GM21737 (cell line): ENCODE data around the gene DMBT1.

Source experiments
- ATAC-seq: cut with Tn5 transposase; IDR thresholded peaks from one replicate; pipeline ENCODE4 v1.9.1; 2021; ENCODE audit warnings: mild to moderate bottlenecking, moderate library complexity; ENCODE audit not compliant: unreplicated experiment

Gene DMBT1

DNA sequence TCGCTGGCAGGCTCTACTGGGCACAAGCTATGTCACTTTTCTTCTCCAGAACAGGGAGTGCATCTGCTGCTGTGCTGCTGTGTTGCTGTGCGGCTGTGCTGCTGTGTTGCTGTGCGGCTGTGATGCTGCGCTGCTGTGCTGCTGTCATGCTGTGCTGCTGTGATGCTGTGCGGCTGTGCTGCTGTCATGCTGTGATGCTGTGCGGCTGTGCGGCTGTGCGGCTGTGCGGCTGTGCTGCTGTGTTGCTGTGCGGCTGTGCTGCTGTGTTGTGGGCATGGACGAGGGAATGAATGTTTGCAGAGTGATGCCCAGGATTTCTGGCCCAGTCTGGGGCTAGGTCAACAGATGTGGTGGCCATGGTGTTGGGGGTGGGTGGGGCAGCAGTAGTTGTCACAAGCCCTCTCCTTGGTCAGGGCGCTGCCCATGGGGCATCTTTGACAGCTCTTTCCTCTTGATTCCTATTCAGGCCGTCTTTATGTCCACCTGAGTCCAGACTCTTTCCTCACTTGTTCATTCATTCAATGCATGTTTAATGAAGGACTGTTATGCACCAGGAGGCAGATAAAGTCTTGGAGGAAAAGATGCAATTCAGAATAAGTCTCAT is 83.5 kb downstream of the DMBT1 start:
- no peak for ATAC-seq

DNA sequence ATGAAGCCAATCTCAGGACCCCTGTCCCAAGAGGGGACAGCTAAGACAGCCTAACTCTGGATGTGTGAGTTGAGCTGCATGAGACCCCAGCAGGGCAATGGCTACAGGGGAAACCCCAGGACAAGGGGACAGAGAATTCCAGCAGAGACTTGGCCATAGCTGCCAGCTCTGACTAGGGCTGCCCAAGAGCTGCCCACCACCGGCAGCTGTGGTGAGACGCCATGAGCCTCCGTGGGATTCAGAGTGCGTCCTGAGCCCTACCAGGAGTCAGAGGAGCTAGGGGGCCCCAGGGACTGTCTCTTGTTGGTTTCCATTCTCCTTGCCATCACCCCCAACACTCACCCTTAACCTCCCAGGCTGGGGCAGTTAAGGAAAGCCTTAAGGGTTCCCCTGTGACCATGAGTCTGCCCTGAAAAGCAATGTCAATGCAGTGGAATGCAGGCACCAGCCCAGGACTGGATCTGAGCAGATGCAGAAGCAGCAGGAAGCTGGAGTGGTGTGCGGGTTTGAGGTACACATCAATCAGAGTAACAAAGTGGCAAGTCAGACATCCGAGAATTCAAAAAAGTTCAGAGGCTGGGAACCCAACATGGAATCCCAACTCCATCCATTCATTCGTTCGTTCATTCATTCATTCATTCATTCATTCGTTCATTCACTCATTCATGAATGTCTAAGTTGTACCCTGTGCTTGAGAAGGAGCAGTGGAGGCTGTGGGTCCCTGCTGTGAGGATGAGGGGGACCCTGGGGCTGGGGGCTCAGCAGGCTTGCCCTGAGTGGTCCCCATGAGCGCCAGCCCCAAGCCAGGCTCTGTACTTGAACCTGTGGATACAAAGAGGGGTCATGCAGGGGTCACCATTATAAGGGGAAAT is 86.2 kb downstream of the DMBT1 start:
- no peak for ATAC-seq

DNA sequence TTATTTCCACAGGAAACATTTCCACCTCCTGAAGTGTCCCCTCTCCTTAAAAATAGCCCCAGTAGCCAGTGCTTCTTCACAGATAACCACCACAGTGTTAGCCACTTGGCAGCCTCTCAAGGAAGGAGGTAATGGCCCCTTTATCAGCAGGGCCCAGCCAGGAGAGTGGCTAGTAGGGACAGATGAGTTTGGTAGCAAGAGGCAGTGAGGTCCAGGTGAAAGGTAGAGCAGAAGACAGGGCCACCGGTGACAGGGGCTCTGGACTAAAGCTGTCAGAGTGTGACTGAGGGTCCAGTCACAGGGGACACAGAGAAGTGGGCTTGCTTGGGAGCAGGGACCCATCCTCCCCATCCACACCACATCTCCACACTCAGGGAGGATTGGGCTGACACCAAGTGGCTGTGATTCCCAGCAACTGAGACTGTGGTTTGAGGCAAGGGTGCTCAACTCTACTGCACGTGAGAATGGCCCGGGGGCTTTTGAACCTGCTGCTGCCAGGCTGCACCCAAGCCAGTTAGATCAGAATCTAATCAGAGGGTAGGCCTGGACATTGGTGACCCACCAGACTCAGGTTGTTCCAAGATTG is 86.9 kb downstream of the DMBT1 start:
- ATAC-seq, result no peak

DNA sequence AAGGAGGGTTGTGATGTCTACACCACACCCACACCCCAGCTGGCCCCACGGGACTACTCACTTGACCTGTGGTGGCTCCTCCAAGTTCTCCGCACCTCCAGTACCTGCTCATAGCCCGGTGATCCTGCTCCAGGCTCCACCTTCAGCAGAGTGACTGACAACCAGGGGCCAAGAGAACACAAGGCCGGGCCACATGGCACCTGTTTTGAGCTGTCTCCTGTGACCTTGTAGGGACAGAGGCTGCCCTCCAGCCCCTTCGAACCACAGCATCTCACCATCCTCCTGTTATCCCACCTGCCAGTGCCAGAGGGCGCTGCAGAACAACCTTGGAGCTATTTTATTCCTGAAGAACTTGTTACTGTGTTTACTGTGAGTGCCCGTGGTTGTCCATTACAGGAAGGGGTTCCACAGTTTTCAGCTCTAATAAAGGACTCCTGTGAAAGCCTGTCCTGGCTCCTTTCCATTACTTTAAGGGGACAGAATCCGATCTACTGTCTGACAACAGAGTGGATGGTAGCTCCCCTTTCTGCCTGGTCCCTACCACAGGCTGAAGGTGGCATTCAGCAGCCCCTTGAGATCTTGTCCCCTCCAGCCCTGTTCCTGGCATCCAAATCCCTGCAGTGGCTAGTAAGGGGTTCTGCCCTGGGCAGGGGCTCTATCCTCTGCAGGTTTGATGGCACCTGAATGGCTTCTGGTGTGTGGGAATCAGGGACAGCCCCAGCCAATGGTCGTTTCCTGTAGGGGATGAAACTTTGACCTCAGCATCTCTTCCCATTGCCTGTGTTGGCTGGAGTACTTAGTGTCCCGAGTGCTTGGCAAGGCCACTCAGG is 88.3 kb downstream of the DMBT1 start:
- ATAC-seq, result no peak

DNA sequence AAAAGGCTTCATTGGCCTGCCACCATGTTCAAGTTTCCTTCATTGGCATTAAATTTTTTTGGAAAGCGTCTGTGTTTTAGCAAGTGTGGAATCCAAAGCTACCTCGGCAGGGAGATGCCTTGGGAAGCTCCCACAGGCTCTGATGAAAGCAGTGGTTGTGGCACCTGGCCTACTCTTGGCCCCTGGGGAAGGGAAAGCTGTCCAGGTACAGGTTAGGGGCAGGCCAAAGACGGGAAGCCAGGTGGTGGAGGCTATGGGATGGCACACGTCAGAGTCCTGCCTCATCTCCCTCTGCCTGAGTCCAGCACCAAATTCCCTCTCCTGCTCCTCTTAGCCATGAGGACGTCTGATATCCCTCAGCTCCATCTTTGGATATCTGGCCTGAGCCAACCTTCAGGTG is 89.3 kb downstream of the DMBT1 start:
- no peak for ATAC-seq

DNA sequence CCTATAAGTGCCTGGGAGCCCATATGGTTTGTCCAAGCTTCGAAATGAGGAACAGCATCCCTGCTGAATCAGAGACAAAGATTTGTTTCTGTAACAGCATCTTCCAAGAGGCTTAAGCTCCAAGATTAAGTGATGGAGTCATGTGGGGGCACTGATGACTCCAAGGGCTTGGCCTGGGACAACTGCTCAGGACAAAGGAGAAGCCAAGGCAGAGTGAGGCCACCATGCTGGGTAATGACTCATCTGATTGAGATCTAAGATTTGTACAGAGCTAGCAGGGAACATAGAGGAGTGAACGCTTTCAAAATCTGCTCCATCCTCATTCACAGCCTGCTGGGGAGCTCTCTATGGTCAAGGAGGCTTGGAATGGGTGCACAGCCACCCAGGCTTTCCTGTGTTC is 89.8 kb downstream of the DMBT1 start:
- no peak for ATAC-seq

DNA sequence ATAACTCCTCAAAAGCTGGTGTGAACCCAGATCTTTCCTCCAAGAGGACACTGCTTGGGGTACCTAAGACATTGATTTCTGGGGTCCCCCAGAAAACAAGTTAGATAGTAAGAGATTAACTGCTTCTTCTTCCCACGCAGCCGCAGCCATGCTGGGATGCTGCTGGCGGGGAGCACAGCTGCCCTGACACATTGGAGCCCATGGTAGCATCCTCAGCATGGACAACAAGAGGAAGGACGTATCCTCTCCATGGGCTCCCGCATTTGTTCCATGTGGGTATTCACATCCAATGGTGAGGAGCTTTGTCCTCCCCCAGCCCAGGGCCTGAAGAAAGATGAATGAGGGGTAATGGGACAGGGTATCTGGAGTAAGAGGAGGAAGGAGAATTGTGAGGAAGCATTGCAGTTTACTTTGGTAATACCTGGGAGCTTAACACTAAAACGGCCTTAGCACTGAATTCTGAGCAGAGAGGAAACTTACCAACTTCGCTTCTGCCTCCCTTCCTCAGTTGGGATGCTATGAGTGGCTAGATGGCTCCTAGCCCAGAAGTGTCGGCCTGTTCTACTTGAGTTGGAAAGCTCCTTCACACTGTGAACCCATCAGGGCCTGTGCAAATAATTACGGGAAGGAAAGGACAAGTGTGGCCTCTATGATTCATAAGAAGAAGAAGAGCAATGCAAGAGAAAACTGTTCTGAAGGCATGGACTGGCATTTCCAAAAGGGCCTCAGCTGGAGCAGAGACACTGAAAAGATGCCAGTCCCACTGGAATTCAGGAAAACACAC is 95.2 kb downstream of the DMBT1 start:
- ATAC-seq, result no peak

DNA sequence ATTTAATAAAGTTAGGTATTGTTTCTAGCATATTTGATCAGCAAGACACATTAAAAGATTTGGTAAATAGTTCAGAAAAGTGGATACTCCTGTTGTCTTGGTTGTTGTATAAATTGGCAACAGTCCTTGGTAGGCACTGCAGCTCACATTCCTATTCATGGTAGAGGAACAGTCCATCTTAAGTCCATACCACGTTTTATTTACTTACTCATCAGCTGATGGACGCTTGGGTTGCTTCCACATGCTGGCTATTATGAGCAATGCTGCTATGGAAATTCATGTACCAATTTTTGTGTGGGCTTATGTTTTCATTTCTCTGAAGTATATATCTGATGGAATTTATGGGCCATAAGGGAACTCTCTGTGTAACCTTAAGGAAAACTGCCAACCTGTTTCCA is 95.8 kb downstream of the DMBT1 start:
- no peak for ATAC-seq

DNA sequence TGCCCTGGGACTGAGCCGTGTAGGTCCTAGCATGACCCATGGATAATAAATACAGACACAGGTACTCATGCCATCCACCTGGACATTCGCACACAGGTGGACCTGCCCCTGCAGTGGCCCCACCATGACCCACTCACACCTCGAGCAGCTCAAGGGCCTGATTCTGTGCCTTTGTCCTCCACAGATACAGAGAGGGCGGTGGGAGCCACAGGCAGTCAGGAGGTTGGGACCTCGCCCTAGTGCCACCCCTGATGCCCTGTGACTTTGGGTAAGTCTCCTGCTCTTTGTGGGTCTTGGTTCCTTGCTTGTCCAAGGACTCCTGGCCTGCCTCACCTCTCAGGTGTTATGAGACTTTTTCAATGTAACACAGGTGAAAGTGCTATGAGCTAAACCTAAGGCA is 96.2 kb downstream of the DMBT1 start:
- no peak for ATAC-seq

DNA sequence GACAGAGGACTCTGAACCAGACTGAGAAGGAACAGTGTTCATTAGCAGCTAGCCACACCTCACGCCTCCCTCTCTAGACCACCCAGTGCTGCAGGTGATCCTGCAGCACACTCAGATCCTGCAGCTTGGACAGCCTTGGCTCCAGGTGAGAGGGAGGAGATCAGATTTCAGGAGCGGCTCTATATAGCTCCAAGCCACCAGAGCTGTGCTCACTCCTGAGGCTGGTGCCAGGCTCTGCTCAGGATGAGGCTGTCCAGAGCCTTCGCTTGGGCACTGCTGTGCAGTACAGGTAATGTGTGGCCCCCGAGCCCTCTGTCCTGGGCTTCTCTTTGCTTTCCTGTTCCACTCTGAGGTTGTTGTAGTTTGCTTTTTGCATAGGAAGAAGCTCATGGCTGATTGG is 96.7 kb downstream of the DMBT1 start:
- ATAC-seq, result no peak

DNA sequence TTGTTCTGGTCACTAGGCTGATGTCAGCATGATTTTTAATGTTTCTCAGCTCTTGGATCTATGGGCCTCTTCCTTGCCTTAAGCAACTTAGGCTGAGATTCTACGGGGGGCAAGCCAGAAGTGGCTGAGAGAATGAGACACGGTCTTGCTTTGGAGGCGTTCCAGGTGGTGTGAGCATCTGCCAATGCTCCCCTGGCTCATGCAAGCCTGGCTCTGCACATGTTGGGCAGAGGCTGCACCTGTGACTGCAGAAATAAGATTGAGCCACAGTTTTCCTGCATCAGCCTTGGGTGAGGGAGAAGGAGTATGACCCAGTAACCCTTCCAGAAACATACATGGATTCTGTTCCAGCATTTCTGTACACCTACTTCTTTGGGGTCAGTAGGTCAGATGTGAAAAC is 97.2 kb downstream of the DMBT1 start:
- ATAC-seq, result no peak

DNA sequence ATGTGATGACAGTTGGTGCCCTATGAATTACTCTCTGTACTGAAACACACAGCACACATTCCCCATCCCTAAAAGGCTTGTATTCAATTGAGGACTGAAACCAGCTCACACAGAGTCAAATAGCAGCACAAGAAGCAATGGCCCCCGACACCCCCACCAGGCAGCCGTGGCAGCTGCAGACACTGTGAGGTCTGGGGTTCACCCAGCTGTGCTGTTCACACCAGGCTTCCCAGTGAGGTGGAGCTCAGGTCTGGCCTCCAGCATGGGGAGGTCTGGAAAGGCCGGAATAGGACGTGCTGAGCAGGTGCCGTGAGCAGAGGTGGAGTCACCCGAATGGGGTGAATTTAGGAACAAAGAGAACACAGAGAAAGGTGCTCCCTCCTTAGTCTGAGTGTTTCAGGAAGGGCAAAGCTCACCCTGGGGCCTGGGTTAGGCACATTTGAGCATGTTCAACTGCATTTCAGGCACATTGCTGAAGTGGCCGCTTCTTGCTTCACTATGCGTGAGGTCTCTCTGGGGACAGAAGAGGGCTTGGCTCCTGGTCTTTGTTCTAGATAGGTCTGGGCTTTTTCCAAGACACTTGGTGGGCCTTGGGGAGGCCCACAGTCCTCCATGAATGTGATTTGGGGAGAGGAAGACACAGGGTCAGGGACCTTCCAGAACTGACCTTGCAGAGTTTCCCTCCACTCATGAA is 97.9 kb downstream of the DMBT1 start:
- no peak for ATAC-seq

DNA sequence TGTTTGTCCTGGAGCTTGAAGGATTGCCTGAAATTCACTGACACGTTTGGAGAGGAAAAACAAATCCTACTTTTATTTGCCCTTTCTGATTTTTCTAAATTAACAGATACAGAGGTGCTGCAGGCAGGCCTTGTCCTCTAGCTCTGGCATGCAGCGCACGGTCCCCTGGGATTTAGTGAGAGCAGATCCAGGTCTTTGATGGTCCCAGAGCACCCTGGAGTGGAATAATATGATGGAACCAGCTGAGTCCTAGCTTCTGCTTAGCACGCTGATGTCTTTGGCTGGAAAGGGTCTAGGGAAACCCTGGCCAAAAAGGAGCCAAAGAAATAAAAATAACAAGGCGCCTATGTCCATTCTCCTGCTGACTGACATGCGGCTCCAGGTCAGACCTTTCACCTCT is 98.6 kb downstream of the DMBT1 start:
- ATAC-seq, result no peak

DNA sequence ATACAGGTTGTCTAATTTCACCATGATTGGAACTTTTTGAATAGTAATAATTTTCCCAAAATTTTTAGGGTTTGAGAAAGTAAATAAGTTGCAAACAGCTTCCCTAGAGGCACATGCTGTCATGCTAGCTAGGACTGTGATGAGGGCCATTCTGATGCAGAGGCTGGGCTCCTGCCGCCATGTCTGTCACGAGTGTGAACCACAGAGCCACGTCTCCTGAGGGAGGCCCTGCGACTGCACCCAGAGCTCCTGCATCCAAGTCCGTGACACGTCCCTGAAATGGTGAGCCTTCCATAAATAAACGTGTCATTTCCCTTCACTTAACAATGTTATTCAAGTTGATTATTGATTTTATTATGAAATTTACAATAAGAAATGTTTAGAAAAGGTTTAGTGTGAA is 99.1 kb downstream of the DMBT1 start:
- no peak for ATAC-seq

DNA sequence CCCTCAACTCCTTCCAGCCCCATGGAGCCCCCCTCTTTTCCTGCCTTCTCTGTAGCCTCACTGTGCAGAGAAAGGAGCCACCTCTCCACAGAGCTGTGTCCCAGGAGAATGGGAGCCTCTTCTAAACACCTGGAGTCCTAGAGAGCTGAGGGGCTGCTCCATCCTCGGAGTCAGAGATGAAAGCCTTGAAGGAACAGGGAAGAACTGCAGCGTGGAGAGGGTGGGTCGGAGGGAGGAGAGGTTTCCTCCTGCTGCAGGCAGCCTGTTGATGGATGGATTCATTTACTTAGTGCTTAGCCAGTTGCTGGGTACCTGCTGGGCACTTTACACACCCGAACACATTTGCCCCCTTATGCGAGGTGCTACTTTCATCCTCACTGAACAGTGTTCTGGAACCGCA is 100.1 kb downstream of the DMBT1 start:
- ATAC-seq, result no peak

DNA sequence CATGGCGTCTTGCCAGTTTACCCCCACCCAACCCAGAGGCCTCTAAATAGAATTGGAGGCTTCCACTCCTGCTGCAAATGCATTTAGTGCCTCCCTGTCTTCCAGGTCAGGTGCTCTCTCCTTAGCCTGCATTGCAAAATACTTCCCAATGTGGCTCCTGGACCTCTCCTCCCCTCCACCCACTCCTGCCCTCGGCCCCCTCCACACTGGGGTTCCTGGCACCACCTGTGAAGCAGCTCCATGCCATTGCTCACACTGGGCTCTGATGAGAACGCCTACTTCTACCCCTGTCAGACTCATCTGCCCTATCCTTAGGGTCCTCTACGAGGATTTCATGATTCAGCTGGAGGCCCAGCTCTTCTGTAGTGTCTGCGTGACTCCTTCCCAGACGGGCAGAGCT is 101.7 kb downstream of the DMBT1 start:
- no peak for ATAC-seq

DNA sequence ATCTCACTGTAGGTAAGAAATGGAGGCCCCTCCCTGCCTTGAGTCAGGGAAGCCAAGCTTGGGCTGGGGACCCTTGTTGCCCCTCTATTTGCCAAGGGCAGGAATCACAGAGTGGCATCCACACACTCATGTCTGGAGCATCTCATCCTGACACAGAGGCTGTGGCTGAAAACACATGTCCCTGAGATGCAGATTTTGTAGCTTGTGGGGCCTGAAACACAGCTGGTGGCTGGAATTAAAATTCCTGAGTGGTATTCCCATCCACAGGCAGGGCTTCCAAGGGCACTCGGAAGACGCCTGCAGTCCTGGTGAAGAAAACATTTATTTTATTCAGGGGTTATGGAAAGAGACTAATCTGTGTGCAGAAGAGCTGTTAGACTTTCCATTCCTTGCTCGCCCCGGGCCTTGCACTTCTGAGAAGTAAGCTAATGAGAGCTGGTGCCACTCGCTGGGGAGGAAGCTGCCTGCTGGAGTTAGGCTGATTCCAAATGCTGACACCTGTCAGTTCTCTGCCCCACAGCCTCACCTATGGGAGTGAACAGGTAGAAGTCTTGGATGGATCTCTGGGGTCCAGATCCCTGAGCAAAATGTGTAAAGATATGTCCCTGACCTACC is 103.1 kb downstream of the DMBT1 start:
- no peak for ATAC-seq

DNA sequence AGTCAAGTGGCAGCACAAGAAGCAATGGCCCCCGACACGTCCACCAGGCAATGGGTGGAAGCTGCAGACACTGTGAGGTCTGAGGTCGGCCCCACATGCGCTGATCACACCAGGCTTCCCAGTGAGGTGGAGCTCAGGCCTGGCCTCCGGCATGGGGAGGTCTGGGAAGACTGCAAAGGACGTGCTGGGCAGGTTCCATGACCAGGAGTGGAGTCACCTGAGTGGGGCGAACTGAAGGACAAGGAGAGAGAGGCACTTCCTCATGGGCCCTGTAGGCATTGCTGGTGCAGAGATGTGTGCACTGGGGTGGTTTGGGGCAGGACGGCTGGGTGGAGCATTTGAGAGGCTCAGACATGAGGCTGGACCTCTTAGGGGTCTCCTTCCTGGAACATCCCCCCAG is 103.9 kb downstream of the DMBT1 start:
- ATAC-seq, result no peak

DNA sequence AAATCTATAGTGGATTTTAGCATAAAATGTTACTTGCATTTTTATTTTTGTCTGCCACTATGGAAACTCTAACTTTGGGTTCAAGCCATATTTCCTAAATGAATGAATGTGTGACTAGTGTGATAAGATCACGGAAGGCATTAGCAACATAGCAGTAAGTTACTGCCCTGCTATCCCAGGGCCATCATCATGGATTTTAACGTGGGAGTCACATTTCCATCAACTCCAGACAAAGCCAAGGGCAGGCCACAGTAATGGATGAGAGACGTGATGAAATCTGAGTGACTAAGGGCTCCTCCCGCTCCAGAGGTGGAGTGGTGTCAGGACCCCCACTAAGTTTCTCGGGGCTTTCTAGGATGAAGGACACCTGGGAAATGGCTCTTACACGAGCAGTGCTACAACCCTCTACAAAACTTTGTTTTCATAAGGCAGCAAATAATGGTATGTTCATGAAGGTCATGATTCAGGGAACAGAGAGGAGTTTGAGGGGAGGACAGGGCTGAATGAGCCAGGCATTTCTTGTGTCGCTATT is 104.8 kb downstream of the DMBT1 start:
- no peak for ATAC-seq
